Measurements from ENCODE around the gene NINJ2.
A peak's percentile ranks its signal among the peaks of the same experiment; 100 is the strongest.

NINJ2 gene

DNA sequence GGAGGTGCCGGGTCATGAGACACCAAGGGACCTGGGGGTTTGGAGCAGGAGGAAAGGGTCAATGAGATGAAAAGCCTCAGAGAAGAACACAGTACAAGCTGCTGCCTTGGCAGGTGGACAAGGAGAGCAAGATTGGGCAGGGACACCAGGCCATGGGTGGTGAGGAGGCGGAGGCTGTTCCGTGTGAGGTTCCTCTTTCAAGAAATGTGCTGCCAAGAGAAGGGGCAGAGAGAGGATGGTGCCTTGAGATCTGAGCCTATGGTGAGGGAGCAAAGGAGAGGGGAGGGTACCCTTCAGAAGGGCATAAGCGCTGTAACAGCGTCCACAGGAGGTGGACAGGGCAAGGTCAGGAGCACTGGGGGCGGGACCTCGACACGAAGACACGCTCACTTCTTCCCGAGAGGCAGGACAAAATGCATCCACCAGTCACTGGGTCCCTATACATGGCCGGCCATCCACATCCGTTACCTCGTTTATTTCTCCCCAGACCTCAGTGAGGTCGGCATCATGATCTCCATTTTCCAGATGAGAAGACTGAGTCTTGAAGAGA lies 103.3 kb downstream of the NINJ2 start:
- Mint-ChIP-seq H3K27me3 (no peaks in the 10 kb centered on the region), H3K4me1 (ENCODE audit: low read depth) (peaks cover 31% of the 10 kb centered on the region), H3K36me3 (ENCODE audit: low read depth) (no peaks in the 10 kb centered on the region), H3K4me3 (no peak overlapping the region), H3K27ac (no peak overlapping the region), H3K9me3 (no peaks in the 10 kb centered on the region)

- H3K27ac Mint-ChIP-seq, result no peak overlapping the region
- no peaks in the 10 kb centered on the region for H3K36me3 Mint-ChIP-seq (ENCODE audit: low read depth)
- peaks cover 26% of the 10 kb centered on the region for H3K4me1 Mint-ChIP-seq (ENCODE audit: low read depth)
- H3K4me3 Mint-ChIP-seq, result no peak overlapping the region
- H3K27me3 Mint-ChIP-seq, result no peaks in the 10 kb centered on the region
- H3K9me3 Mint-ChIP-seq, result no peaks in the 10 kb centered on the region
Measured at GRCh38 chr12:559208-559905, 103.9 kb downstream of the NINJ2 start.

DNA sequence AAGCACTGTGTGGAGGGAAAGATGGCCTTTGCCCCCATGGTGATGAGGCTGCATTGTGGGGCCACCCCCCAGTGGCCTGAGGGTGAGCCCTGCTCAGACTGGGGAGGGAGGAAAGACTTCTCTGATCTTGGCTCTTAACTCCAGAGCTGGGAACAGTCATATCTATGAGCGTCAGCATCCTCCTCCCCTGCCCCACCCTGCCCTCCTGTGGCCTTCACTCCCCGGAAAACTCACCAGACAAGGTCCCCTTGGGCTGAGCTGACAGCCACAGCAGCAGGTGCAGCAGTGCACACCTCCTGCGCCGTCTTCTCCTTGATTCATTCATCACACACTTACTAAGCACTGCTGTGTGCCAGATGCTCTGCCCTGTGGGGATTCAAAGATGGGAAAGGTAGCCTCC lies 104.7 kb downstream of the NINJ2 start:
- Mint-ChIP-seq H3K9me3 (no peaks in the 10 kb centered on the region), H3K4me1 (ENCODE audit: low read depth) (peaks cover 25% of the 10 kb centered on the region), H3K27ac (no peak overlapping the region), H3K36me3 (ENCODE audit: low read depth) (no peaks in the 10 kb centered on the region), H3K4me3 (no peak overlapping the region), H3K27me3 (no peaks in the 10 kb centered on the region)

- H3K9me3 Mint-ChIP-seq, result no peaks in the 10 kb centered on the region
- H3K36me3 Mint-ChIP-seq (ENCODE audit: low read depth), result no peaks in the 10 kb centered on the region
- H3K27me3 Mint-ChIP-seq, result no peaks in the 10 kb centered on the region
- H3K27ac Mint-ChIP-seq, result no peak overlapping the region
- no peak overlapping the region for H3K4me3 Mint-ChIP-seq
- H3K4me1 Mint-ChIP-seq (ENCODE audit: low read depth), result peaks cover 26% of the 10 kb centered on the region
Measured at GRCh38 chr12:556498-556897, 106.7 kb downstream of the NINJ2 start.

GRCh38 chr12:554001-554285 lies 109.3 kb downstream of the NINJ2 start:
- Mint-ChIP-seq H3K27me3 (no peaks in the 10 kb centered on the region), H3K9me3 (no peaks in the 10 kb centered on the region), H3K27ac (peak overlapping the region; percentile 49), H3K4me1 (ENCODE audit: low read depth) (peaks cover 26% of the 10 kb centered on the region), H3K4me3 (no peak overlapping the region), H3K36me3 (ENCODE audit: low read depth) (no peaks in the 10 kb centered on the region)

DNA sequence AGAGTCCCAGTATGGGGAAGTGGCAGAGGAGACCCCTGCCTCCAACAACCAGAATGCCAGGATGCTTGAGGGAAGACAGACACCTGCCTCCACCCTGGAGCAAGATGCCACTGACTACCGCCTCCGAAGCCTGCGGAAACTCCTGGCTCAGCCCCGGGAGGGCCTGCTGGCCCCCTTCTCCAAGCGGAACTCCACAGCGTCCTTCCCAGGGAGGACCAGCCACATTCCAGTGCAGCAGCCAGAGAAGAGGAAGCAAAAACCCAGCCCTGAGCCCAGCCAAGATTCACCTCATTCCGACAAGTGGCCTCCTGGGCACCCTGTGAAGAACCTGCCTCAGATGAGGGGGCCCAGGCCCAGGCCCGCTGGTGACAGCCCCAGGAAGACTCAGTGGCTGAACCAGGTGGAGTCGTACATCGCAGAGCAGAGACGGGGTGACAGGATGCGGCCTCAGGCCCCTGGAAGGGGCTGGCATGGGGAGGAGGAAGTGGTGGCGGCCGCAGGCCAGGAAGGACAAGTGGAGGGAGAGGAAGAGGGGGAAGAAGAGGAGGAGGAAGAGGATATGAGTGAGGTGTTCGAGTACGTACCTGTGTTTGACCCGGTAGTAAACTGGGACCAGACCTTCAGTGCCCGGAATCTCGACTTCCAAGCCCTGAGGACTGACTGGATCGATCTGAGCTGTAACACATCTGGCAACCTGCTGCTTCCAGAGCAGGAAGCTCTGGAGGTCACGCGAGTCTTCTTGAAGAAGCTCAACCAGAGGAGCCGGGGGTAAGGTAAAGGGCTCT lies 109.8 kb downstream of the NINJ2 start:
- Mint-ChIP-seq H3K4me1 (ENCODE audit: low read depth) (peaks cover 26% of the 10 kb centered on the region), H3K9me3 (no peaks in the 10 kb centered on the region), H3K27me3 (no peaks in the 10 kb centered on the region), H3K4me3 (no peak overlapping the region), H3K27ac (peak overlapping the region; percentile 49), H3K36me3 (ENCODE audit: low read depth) (no peaks in the 10 kb centered on the region)

DNA sequence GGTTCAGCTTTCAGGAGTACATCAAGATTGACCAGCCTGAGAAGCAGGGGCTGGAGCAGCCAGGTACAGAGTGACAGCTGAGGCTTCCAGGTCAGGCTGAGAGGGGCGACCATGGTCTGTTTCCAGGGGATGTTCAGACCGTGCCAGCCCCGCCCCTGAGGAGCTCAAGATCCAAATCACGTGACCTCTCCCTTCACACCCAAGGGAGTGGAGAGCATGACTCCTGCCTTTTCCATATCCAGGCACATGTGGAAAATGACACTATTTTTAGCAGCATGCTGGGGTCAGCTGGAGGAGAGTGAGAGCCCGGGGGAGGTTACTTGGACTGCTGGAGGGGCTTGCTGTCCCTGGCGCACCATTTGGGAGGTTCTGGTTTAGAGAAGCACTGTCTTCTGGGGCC lies 110.8 kb downstream of the NINJ2 start:
- Mint-ChIP-seq H3K9me3 (no peaks in the 10 kb centered on the region), H3K27me3 (peaks cover 4% of the 10 kb centered on the region), H3K27ac (no peak overlapping the region), H3K36me3 (ENCODE audit: low read depth) (no peaks in the 10 kb centered on the region), H3K4me1 (ENCODE audit: low read depth) (peaks cover 26% of the 10 kb centered on the region), H3K4me3 (no peak overlapping the region)

GRCh38 chr12:550473-551260 lies 112.6 kb downstream of the NINJ2 start:
- H3K9me3 Mint-ChIP-seq, result no peaks in the 10 kb centered on the region
- H3K4me3 Mint-ChIP-seq, result no peak overlapping the region
- H3K36me3 Mint-ChIP-seq (ENCODE audit: low read depth), result no peaks in the 10 kb centered on the region
- H3K27ac Mint-ChIP-seq, result no peak overlapping the region
- H3K27me3 Mint-ChIP-seq, result peaks cover 8% of the 10 kb centered on the region
- H3K4me1 Mint-ChIP-seq (ENCODE audit: low read depth), result peaks cover 32% of the 10 kb centered on the region

DNA sequence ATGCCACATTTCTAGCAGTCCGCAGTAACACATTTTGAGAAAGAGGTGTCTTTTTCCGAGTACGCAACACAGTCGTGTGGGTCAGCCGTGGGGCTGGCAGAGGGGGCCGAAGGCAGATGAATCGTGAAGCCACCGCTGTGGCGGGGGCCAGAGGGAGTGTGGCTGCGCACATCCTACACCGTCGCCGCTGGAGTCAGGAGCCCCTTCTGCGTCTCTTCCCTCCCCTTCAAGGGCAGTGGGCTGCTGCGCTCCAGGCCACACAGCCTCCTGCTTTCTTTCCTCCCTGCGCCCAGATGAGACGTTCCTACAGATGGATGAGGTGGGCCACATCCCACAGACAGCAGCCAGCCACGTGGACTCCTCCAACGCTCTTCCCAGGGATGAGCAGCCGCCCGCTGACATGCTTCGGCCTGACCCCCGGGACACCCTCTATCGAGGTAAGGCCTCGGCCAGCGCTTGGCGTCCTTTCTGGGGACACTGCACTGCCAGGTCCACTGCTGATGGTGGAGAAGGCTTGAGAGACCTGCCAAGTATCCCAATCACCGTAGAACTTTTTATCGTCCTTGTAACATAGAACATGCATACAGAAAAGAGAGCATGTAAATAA lies 113.7 kb downstream of the NINJ2 start:
- H3K27me3 Mint-ChIP-seq, result peaks cover 14% of the 10 kb centered on the region
- no peak overlapping the region for H3K4me3 Mint-ChIP-seq
- no peaks in the 10 kb centered on the region for H3K9me3 Mint-ChIP-seq
- peaks cover 32% of the 10 kb centered on the region for H3K4me1 Mint-ChIP-seq (ENCODE audit: low read depth)
- H3K36me3 Mint-ChIP-seq (ENCODE audit: low read depth), result no peaks in the 10 kb centered on the region
- H3K27ac Mint-ChIP-seq, result no peak overlapping the region

DNA sequence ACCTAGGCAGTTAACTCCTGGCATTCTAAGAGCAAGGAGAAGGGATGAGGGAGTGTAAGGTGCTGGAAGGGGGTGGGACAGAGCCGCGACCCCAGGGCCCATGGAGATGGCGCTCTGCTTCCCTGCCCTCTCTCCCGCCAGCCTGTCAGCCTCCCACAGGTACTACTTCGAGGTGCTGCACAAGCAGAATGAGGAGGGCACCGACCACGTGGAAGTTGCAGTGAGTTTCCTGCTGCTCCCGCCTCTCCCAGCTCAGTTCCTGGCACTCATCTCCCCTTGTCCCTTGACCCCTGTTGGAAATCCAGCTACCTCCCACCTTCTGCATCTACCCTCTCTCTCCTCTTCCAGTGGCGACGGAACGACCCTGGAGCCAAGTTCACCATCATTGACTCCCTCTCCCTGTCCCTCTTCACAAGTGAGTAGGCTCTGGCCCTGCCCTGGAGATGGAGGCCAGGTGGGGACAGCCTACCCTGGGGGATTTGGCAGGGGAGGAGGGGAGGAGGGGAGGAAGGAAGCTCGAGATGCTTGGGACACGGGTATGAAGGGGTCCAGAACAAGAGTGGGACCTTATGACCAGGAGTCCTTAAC lies 115.3 kb downstream of the NINJ2 start:
- Mint-ChIP-seq H3K9me3 (no peaks in the 10 kb centered on the region), H3K27me3 (peaks cover 19% of the 10 kb centered on the region), H3K36me3 (ENCODE audit: low read depth) (no peaks in the 10 kb centered on the region), H3K4me3 (no peak overlapping the region), H3K4me1 (ENCODE audit: low read depth) (peaks cover 23% of the 10 kb centered on the region), H3K27ac (no peak overlapping the region)

DNA sequence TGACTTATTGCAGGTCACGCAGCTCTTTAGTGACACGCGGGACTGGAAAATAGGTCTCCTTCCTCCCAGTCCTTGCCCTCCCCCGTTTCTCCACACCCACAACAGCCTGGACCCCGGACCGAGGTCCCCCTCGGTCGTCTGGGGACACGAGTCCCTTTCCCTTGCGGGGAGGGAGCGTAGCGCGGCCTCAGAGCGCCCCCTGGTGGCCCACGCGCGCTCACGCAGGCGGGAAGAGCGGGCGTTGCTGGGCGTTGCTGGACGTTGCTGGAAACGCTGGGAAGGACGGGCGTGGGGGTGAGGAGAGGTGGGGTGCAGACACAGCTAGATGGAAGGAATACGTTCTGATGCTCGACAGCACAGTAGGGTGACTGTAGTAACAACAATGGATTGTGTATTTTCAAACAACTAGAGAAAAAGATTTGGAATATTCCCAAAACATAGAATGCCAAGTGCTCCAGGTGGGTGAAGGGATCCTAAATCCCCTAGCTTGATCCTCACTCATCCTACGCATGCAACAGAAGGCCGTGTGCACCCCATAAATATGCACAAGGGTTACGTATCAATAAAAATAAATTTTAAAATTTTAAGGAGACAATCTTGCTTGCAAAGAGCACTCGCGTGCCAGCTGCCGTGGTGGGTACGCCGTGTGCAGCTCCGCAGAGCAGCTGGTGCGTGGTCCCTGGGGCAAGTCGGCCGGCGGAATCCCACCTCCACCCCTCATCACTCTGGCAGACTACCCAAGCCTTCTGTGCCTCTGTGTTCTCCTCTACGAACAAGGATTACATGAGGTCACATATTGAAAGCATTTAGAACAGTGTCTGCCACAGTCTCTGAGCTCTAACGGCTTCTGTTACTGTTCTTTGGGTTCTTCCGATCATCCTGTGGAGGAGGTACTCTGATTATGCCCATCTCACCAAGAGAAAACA lies 116.1 kb downstream of the NINJ2 start:
- Mint-ChIP-seq H3K4me3 (no peak overlapping the region), H3K9me3 (no peaks in the 10 kb centered on the region), H3K36me3 (ENCODE audit: low read depth) (no peaks in the 10 kb centered on the region), H3K4me1 (ENCODE audit: low read depth) (peaks cover 15% of the 10 kb centered on the region), H3K27ac (no peak overlapping the region), H3K27me3 (peaks cover 19% of the 10 kb centered on the region)

DNA sequence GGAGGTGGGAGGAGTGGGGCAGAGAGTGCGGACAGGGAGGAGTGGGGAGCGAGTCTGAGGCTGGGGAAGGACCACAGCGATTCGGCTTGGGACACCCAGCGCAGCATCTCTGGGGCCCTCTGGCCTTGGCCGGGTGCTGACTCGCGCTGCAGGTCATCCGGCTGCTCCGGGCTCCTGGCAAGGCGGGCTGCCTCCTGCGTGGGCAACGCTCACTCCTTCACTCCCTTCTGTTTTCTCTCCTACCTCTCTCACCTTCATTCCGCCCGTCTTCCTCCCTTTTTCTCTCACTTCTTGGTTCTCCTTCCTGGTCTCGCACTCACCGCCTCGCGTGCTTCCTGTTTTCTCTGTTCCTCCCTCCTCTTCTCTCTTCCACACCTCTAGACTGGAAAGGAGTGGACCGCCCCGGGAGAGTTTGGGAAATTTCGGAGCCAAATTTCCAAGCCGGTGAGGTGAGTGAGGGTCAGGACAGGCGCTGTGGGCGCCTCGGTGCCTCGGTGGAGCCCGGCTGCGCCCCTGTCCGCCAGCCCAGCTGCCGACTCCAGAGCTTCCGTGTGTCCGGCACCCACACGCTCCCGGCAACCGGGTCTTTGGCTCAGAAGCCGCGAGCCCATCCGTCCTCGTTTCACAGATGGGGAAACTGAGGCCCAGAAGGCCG lies 116.9 kb downstream of the NINJ2 start:
- Mint-ChIP-seq H3K4me1 (ENCODE audit: low read depth) (peaks cover 9% of the 10 kb centered on the region), H3K27me3 (peaks cover 19% of the 10 kb centered on the region), H3K4me3 (no peak overlapping the region), H3K36me3 (ENCODE audit: low read depth) (no peaks in the 10 kb centered on the region), H3K27ac (no peak overlapping the region), H3K9me3 (no peaks in the 10 kb centered on the region)

DNA sequence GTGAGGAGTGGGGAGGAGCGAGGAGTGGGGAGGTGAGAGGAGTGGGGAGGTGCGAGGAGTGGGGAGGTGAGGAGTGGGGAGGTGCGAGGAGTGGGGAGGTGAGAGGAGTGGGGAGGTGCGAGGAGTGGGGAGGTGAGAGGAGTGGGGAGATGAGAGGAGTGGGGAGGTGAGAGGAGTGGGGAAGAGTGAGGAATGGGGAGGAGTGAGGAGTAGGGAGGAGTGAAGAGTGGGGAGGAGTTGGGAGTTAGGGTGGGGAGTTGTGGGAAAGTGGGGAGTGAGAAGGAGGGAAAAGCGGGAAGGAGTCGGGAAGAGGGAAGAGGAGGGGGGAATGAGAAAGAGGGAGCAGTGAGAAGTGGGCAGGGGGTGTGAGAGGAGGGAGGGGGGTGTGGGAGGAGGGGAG lies 117.4 kb downstream of the NINJ2 start:
- H3K27me3 Mint-ChIP-seq, result peaks cover 19% of the 10 kb centered on the region
- H3K4me3 Mint-ChIP-seq, result no peak overlapping the region
- peaks cover 9% of the 10 kb centered on the region for H3K4me1 Mint-ChIP-seq (ENCODE audit: low read depth)

More for the DNA sequence above, 117.4 kb downstream of the NINJ2 start:
- Mint-ChIP-seq H3K36me3 (ENCODE audit: low read depth) (no peaks in the 10 kb centered on the region), H3K27ac (no peak overlapping the region), H3K9me3 (no peaks in the 10 kb centered on the region)
